GM12892 (cell line): ENCODE measurements around the gene DNAJB14.

Experiments
- POLR2A ChIP-seq: IDR thresholded peaks from 2 replicates; pipeline ENCODE4 v1.6.1; 2011; ENCODE audit warnings: low read depth, low read length, control low read depth
- POLR2AphosphoS5 ChIP-seq: IDR thresholded peaks from 2 replicates; pipeline ENCODE4 v1.6.1; 2011; ENCODE audit warnings: low read depth, low read length, control low read depth
- TAF1 ChIP-seq: IDR thresholded peaks from 2 replicates; pipeline ENCODE4 v1.6.1; 2011; ENCODE audit warnings: low read depth, mild to moderate bottlenecking, control low read depth, low read length, borderline replicate concordance

- TF ChIP-seq POLR2AphosphoS5, result no peak
- no peak for TF ChIP-seq TAF1
- no peak for TF ChIP-seq POLR2A
Observed at GRCh38 chr4:99885063-99885664, 61.3 kb downstream of the DNAJB14 start.
